AG09309 (cell line): ENCODE results near the gene GGCT.
"Not testable (repeated sequence)": the region's sequence is repeated elsewhere in the genome, so short reads cannot be mapped to it uniquely, and the experiment has no call there.

Experiments used
- DNase-seq: peaks from one replicate; pipeline ENCODE4 v3.0.0-alpha.2; 2010; ENCODE audit warnings: low read depth
- H3K4me3 ChIP-seq: 2 replicates; pipeline ENCODE4 v1.5.1; 2011; ENCODE audit warnings: mild to moderate bottlenecking, low read depth, low read length, moderate library complexity; ENCODE audit not compliant: control insufficient read depth
- CTCF ChIP-seq: IDR thresholded peaks from 2 replicates; pipeline ENCODE4 v1.5.1; 2011; ENCODE audit warnings: mild to moderate bottlenecking, low read depth, low read length, inconsistent platforms; ENCODE audit not compliant: insufficient read depth, control insufficient read depth; ENCODE audit errors: missing control alignments

GGCT gene

DNA sequence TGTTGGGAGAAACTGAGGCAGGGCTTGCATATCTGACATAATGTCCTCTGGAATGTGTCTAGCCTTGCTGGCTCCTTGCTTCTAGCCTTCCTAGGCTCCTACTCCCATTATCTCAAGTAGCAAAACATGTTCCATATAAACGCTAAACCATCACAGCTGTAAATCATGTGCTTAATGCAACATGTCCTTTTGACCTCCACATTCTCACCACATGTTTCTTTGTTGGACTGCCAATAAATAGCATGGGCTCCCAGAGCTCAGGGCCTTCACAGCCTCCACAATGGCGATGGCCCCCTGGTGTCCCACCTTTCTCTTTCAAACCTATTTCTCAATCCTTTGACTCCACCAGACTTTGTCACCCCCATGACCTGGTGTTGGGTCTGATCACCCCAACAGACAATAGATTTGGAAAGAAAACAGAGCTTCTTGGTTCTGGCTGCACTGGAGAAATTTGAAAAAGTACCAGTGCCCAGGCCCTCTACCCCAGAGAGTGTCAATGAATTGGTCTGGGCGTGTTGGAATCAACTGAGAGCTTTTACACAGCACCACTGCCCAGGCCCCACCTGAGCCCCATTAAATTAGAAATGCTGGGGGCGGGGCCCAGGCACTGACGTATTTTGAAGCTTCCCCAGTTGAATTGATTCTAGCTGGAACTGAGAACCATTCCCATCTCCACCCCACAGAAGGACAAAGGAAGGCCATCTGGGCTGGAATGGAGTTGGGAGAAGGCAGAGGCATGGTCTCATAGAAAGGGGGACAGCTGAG is 41.3 kb upstream of the GGCT start:
- TF ChIP-seq CTCF = no peak
- no peak for DNase-seq
- H3K4me3 ChIP-seq = no peak overlapping the region

DNA sequence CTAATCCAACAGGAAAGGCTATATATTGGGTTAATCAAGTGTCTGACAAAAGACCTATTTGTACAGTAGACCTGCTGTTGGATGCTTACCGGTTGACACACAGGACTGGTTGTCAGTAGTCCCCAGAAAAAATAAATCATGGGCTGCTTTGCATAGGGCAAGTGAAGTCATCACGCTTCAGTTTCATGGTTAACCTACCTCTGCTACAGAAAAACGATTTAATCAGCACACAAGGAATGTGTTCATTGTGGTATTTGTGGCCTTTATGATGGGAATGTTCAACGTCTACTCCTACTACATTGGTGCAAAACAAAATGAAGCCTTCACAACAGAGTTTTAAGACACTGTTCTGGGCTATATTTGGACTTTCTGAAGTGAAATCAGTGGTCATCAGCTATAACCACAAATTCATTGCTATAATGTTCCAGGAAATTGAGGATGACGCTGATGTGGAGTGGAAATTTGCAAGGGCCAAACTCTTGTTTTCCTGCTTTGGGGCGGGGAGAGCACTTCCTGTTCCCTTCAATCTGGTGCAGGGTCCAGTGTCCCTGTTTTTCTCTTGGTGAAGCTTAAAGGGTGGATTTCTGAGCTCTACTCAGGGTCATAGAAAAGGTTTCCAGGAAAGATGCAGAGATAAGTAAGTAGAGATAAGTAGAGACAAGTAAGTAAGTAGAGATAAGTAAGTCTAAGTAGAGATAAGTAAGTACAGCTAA is 39.3 kb upstream of the GGCT start:
- TF ChIP-seq CTCF = no peak
- DNase-seq = no peak
- no peak overlapping the region for H3K4me3 ChIP-seq

DNA sequence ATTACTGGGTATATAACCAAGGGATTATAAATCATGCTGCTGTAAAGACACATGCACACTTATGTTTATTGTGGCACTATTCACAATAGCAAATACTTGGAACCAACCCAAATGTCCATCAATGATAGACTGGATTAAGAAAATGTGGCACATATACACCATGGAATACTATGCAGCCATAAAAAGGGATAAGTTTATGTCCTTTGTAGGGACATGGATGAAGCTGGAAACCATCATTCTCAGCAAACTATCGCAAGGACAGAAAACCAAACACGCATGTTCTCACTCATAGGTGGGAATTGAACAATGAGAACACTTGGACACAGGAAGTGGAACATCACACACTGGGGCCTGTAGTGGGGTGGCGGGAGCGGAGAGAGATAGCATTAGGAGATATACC is 38.5 kb upstream of the GGCT start:
- not testable (repeated sequence) for DNase-seq, H3K4me3 ChIP-seq

DNA sequence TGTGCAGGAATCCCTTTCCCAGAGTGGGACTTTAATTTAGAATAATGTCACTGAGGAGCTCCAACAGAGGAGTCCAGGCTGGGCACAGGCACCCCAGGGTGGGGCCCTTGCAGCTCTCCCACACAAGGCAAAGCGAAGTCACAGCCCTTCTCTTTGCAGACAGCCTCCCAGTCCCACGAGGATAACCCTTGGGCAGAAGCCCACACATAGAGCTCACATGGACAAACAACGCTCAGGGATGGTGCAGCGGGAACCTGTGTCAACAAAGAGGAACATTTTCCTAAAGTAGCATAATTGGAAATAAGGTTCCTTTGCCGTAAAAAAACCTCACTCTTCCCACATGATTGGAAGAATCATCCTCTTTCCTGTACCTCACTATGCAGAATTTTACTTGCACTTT is 29.3 kb upstream of the GGCT start:
- no peak overlapping the region for H3K4me3 ChIP-seq
- TF ChIP-seq CTCF = no peak
- DNase-seq = no peak

GRCh38 chr7:30531286-30531685 is 26.7 kb upstream of the GGCT start:
- no peak for DNase-seq
- no peak for TF ChIP-seq CTCF

DNA sequence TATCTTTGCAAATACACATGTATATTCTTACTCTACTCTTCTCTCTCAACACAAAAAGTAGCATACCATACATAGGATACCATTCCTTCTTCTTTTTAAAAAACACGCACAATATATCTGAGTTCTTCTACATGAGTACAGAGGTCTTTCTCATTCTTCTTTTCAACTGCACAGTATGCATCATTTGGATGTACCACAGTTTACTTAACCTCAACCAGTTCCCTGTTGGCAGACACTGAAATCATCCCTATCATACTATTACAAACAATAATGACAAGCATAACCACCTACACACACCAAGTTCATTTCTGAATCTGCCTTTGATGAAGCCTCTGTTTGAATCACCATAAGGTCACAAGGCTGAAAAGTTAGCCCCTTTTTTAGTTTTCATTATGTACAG is 25.7 kb upstream of the GGCT start:
- no peak for TF ChIP-seq CTCF
- no peak for DNase-seq
- no peak overlapping the region for H3K4me3 ChIP-seq

More at GRCh38 chr7:30531286-30531685, 26.7 kb upstream of the GGCT start:
- H3K4me3 ChIP-seq = no peak overlapping the region

DNA sequence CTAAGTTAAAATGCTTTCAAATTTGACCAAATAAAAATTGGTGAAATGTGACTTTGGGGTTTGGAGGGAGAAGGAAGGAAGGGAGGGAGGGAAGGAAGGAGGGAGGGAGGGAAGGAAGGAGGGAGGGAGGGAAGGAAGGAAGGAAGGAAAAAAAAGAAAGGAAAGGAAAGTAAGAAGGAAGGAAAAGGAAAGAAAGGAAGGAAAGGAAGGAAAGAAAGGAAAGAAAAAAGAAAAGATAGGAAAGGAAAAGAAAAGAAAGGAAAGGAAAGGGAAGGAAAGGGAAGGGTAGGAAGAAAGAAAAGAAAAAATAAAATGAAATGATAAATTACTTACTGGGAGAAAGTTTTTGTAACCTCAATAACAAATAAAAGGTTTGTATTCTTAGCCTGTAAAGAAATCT is 24.1 kb upstream of the GGCT start:
- TF ChIP-seq CTCF = no peak
- DNase-seq = no peak
- H3K4me3 ChIP-seq = no peak overlapping the region

GRCh38 chr7:30527297-30527696 is 22.7 kb upstream of the GGCT start:
- H3K4me3 ChIP-seq, DNase-seq: not testable (repeated sequence)
